HepG2 (cell line): ENCODE data around the gene MPHOSPH8. TPM values are rescaled to one million over a fixed set of nuclear protein-coding genes. Genes with fewer than 3 reads are reported as not detected.

ENCODE experiments used
- ATAC-seq: fragments of 200-7000 bp; cut with Tn5 transposase; 3 replicates; pipeline ENCODE4 v1.9.1; 2020; ENCODE audit warnings: mild to moderate bottlenecking, moderate library complexity
- BruUV-seq: library from RNA; stranded (reverse); fragments of 400-500 nt; replicated peaks from 2 replicates; lab custom pipeline; 2021; lab: Mats Ljungman, UMichigan
- CTCF ChIA-PET: fragments of 300-600 bp; formaldehyde crosslinking; extraction: SDS; loops from one replicate; lab custom pipeline; 2021; ENCODE audit warnings: low total read pairs, inconsistent platforms, low intra/inter-chr PET ratio; lab: Yijun Ruan, JAX
- POLR2A ChIA-PET: fragments of 350-600 bp; sonication (Branson Sonifier 250); formaldehyde crosslinking; loops from one replicate; lab custom pipeline; 2020; ENCODE audit warnings: antibody characterized with exemption, inconsistent platforms; lab: Yijun Ruan, JAX
- DNase-seq: peaks from one replicate; pipeline ENCODE4 v3.0.0-alpha.2; 2015; ENCODE audit warnings: low spot score
- FAIRE-seq: peaks from 3 replicates; lab custom pipeline; 2011; peaks lifted over from hg19 to GRCh38; lab: Jason Lieb, UNC
- H2AFZ ChIP-seq: one replicate; pipeline ENCODE4 v1.6.1; 2011; ENCODE audit warnings: low read length, inconsistent platforms
- H3K27ac ChIP-seq: fragments of 300-600 bp; 3 replicates; pipeline ENCODE4 v1.8.0; 2011; ENCODE audit warnings: mixed run types, mild to moderate bottlenecking, mixed read lengths, low read length, inconsistent platforms; ENCODE audit not compliant: insufficient read depth; ENCODE audit errors: extremely low read length
- H3K27me3 ChIP-seq, 2 experiments: fragments of 200-600 bp in 1 of 2; 2 replicates in 1 of 2; 3 replicates in 1 of 2; pipeline versions ENCODE4 v1.6.0 to v1.8.0; 2011; ENCODE audit warnings: low read length in 2 of 2, mild to moderate bottlenecking in 2 of 2, moderate library complexity in 2 of 2, inconsistent platforms in 1 of 2; ENCODE audit not compliant: insufficient read depth in 2 of 2, control insufficient read depth in 1 of 2
- H3K36me3 ChIP-seq, 2 experiments: fragments of 200-600 bp in 1 of 2; replicated peaks in 1 of 2; 2 replicates in 1 of 2; 3 replicates in 1 of 2; pipeline versions ENCODE4 v1.5.1 to v1.8.0; 2011; ENCODE audit warnings: low read length in 2 of 2, inconsistent platforms in 1 of 2; ENCODE audit not compliant: insufficient read depth in 2 of 2, control insufficient read depth in 1 of 2
- H3K4me1 ChIP-seq: 2 replicates; pipeline ENCODE4 v1.5.1; 2012; ENCODE audit warnings: low read length, inconsistent platforms; ENCODE audit not compliant: insufficient read depth
- H3K4me2 ChIP-seq: 2 replicates; pipeline ENCODE4 v1.6.0; 2011; ENCODE audit warnings: low read depth, low read length, inconsistent platforms
- H3K4me3 ChIP-seq, 3 experiments: fragments of 200-600 bp in 1 of 3; sonication (generic), shearing (Covaris generic) in 1 of 3; replicated peaks in 1 of 3; 2 replicates each; pipeline ENCODE4 v1.5.1; 2011 to 2016; ENCODE audit warnings: low read length in 3 of 3, inconsistent platforms in 2 of 3, low read depth in 2 of 3, mild to moderate bottlenecking in 2 of 3, control low read depth in 1 of 3, mixed read lengths in 1 of 3; ENCODE audit not compliant: insufficient read depth in 1 of 3
- H3K79me2 ChIP-seq: one replicate; pipeline ENCODE4 v1.6.1; 2011; ENCODE audit warnings: low read length, inconsistent platforms; ENCODE audit not compliant: insufficient read depth
- H3K9ac ChIP-seq: 2 replicates; pipeline ENCODE4 v1.6.0; 2011; ENCODE audit warnings: mild to moderate bottlenecking, low read depth, low read length, inconsistent platforms; ENCODE audit not compliant: insufficient read depth
- H3K9me3 ChIP-seq: 2 replicates; pipeline ENCODE4 v1.5.1; 2012; ENCODE audit warnings: mild to moderate bottlenecking, low read length
- H4K20me1 ChIP-seq: 2 replicates; pipeline ENCODE4 v1.6.0; 2011; ENCODE audit warnings: inconsistent platforms, mild to moderate bottlenecking, low read length, moderate library complexity; ENCODE audit not compliant: insufficient read depth
- ARHGAP35 ChIP-seq: sonication (generic); formaldehyde crosslinking; IDR thresholded peaks from 2 replicates; pipeline ENCODE4 v1.9.0; 2022; ENCODE audit warnings: mild to moderate bottlenecking, inconsistent platforms, moderate library complexity, missing genetic modification reagents, borderline replicate concordance
- ATM ChIP-seq: fragments of 450-650 bp; IDR thresholded peaks from 2 replicates; pipeline ENCODE4 v1.7.1; 2017; ENCODE audit warnings: mild to moderate bottlenecking, borderline replicate concordance
- FOXA3 ChIP-seq: IDR thresholded peaks from 2 replicates; pipeline ENCODE4 v1.6.1; 2016; ENCODE audit warnings: missing genetic modification reagents, missing compliant biosample characterization
- HDAC1 ChIP-seq: sonication (generic); formaldehyde crosslinking; IDR thresholded peaks from 2 replicates; pipeline ENCODE4 v1.5.1; 2020; ENCODE audit warnings: mild to moderate bottlenecking, missing genetic modification reagents
- MAFK ChIP-seq, 2 experiments: IDR thresholded peaks in 1 of 2; conservative IDR thresholded peaks in 1 of 2; 2 replicates each; pipeline ENCODE4 v1.6.1; 2011; ENCODE audit warnings: improper control_type of control experiment in 2 of 2, low read length in 2 of 2
- NR2C2 ChIP-seq: sonication (generic); formaldehyde crosslinking; IDR thresholded peaks from 2 replicates; pipeline ENCODE4 v1.4.0; 2020; ENCODE audit warnings: missing genetic modification reagents, mild to moderate bottlenecking, moderate library complexity, borderline replicate concordance
- NR2F2 ChIP-seq: IDR thresholded peaks from 2 replicates; pipeline ENCODE4 v1.6.1; 2012; ENCODE audit warnings: low read depth, inconsistent platforms, borderline replicate concordance
- NR2F6 ChIP-seq, 2 experiments: IDR thresholded peaks; 2 replicates each; pipeline ENCODE4 v1.6.1; 2016; ENCODE audit warnings: antibody characterized with exemption in 1 of 2, mild to moderate bottlenecking in 1 of 2
- PHF5A ChIP-seq: IDR thresholded peaks from one replicate; pipeline ENCODE4 v1.6.1; 2018; ENCODE audit warnings: low read depth, missing genetic modification reagents; ENCODE audit not compliant: unreplicated experiment
- RBM39 ChIP-seq: fragments of 200-400 bp; formaldehyde crosslinking; IDR thresholded peaks from one replicate; pipeline ENCODE4 v1.6.1; 2018; ENCODE audit warnings: antibody characterized with exemption, mild to moderate bottlenecking, low read depth, low read length; ENCODE audit not compliant: poor library complexity, severe bottlenecking
- TBX3 ChIP-seq: fragments of 450-650 bp; IDR thresholded peaks from 2 replicates; pipeline ENCODE4 v1.6.1; 2017; ENCODE audit warnings: antibody characterized with exemption, mild to moderate bottlenecking, inconsistent platforms, borderline replicate concordance
- ZBTB14 ChIP-seq: sonication (generic); formaldehyde crosslinking; IDR thresholded peaks from 2 replicates; pipeline ENCODE4 v1.4.0; 2020; ENCODE audit warnings: missing genetic modification reagents
- ZFP1 ChIP-seq: IDR thresholded peaks from 2 replicates; pipeline ENCODE4 v1.6.1; 2016
- ZFP37 ChIP-seq: sonication (generic); formaldehyde crosslinking; IDR thresholded peaks from 2 replicates; pipeline ENCODE4 v1.4.0; 2020; ENCODE audit warnings: missing genetic modification reagents, borderline replicate concordance
- ZFP82 ChIP-seq: sonication (generic); formaldehyde crosslinking; IDR thresholded peaks from 2 replicates; pipeline ENCODE4 v1.5.1; 2020; ENCODE audit warnings: mild to moderate bottlenecking, missing genetic modification reagents, borderline replicate concordance
- ZMYM2 ChIP-seq: sonication (generic); formaldehyde crosslinking; IDR thresholded peaks from 2 replicates; pipeline ENCODE4 v1.8.0; 2022; ENCODE audit warnings: mild to moderate bottlenecking, missing genetic modification reagents
- ZNF138 ChIP-seq: sonication (generic); formaldehyde crosslinking; IDR thresholded peaks from 2 replicates; pipeline ENCODE4 v1.5.0; 2020; ENCODE audit warnings: mild to moderate bottlenecking, low read depth, missing genetic modification reagents
- ZNF280B ChIP-seq: sonication (generic); formaldehyde crosslinking; IDR thresholded peaks from 2 replicates; pipeline ENCODE4 v1.5.0; 2020; ENCODE audit warnings: missing genetic modification reagents, mild to moderate bottlenecking, borderline replicate concordance
- WGBS: methylation state at CpG from one replicate; pipeline ENCODE4 v1.1.6; 2017; ENCODE audit warnings: low lambda C conversion rate; 5-methylcytosine and 5-hydroxymethylcytosine counted together
- in situ Hi-C: cut with HindIII; loops from 2 replicates; pipeline ENCODE4 v1.10.0; 2017; ENCODE audit warnings: low pct_unique_long_range_greater_than_20kb; ENCODE audit not compliant: extremely low pct_ligation_motif_present
- intact Hi-C: fragments of 100-400 bp; cut with micrococcal nuclease; formaldehyde crosslinking; loops from one replicate; pipeline ENCODE4 v1.10.0; 2022; ENCODE audit not compliant: unreplicated experiment
- polyA plus RNA-seq, 8 experiments: library from polyadenylated mRNA; depleted of rRNA in 3 of 8; stranded (reverse) in 7 of 8; unstranded in 1 of 8; fragments of >200 nt; fragmentation: Illumina TruSeq in 4 of 8; extraction: Trizol in 4 of 8; gene quantifications; 2 replicates each; pipeline versions ENCODE4 v1.2.1 to v1.2.3, GENCODE V29; 2011 to 2016; ENCODE audit warnings: low read depth in 4 of 8, missing spikeins in 1 of 8, mixed read lengths in 1 of 8; ENCODE audit not compliant: insufficient read depth in 1 of 8
- total RNA-seq, 5 experiments: library from RNA; depleted of rRNA; stranded (reverse); fragments of >200 nt; fragmentation: Illumina TruSeq; extraction: Trizol; gene quantifications; 2 replicates each; pipeline ENCODE4 v1.2.3, GENCODE V29; 2016; ENCODE audit warnings: low read depth in 1 of 5
- TF ChIP-seq, protein P1 (sequence below): sonication (generic); formaldehyde crosslinking; IDR thresholded peaks from 2 replicates; pipeline ENCODE4 v1.9.0; 2021; ENCODE audit warnings: missing genetic modification reagents, borderline replicate concordance

MPHOSPH8 gene
- total and polyA plus RNA-seq, 2 of the 13 experiments (the other 11 are each of a cell fraction or from before 2014, with no cell fraction given): 17.3 to 20.9 TPM

GRCh38 chr13:19604306-19604705 is 29.2 kb upstream of the MPHOSPH8 start:
- DNase-seq (peak; percentile 86), ATAC-seq (peak; percentile 9; the same call in 2 of the 3 replicates), FAIRE-seq (peak; percentile 43)
- H3K36me3 ChIP-seq: peaks cover 14 to 31% of the 10 kb centered on the region in 2 experiments
- peaks cover 14% of the 10 kb centered on the region for H3K9me3 ChIP-seq
- intact Hi-C loops (no loop called here), in situ Hi-C loops (no loop called here)
- H3K4me1 ChIP-seq: peaks cover 42% of the 10 kb centered on the region
- no peak overlapping the region for H3K4me3 ChIP-seq
- H2AFZ ChIP-seq: no peak overlapping the region
- H3K9ac ChIP-seq: no peak overlapping the region
- peak overlapping the region; percentile 45 for H3K27ac ChIP-seq
- CTCF ChIA-PET: no interaction called here
- H3K79me2 ChIP-seq: peaks cover 75% of the 10 kb centered on the region
- H3K27me3 ChIP-seq: no peaks in the 10 kb centered on the region
- no peaks in the 10 kb centered on the region; the same call in 1 of the 2 replicates for H4K20me1 ChIP-seq
- H3K4me2 ChIP-seq: 0 out of 2 replicates have a peak overlapping the region, but pooled peaks have one; percentile 63
- POLR2A ChIA-PET: no interaction called here
- whole genome bisulfite sequencing: 54% methylated on average over 6 of the region's 6 CpGs
- no TSS peak for BruUV-seq
- 0 out of 2 replicates have a peak, but pooled peaks have one; percentile 30 for TF ChIP-seq NR2F2
- TF ChIP-seq RBM39: no peak
- TF ChIP-seq ZNF280B: peak; percentile 88
- TF ChIP-seq ZBTB14: no peak
- no peak for TF ChIP-seq ATM
- TF ChIP-seq HDAC1 (CRISPR knock-in tag): no peak
- peak; percentile 30; the same call in 1 of the 2 replicates for TF ChIP-seq TBX3
- TF ChIP-seq FOXA3 (CRISPR knock-in tag): peak; percentile 73
- TF ChIP-seq, protein P1, sequence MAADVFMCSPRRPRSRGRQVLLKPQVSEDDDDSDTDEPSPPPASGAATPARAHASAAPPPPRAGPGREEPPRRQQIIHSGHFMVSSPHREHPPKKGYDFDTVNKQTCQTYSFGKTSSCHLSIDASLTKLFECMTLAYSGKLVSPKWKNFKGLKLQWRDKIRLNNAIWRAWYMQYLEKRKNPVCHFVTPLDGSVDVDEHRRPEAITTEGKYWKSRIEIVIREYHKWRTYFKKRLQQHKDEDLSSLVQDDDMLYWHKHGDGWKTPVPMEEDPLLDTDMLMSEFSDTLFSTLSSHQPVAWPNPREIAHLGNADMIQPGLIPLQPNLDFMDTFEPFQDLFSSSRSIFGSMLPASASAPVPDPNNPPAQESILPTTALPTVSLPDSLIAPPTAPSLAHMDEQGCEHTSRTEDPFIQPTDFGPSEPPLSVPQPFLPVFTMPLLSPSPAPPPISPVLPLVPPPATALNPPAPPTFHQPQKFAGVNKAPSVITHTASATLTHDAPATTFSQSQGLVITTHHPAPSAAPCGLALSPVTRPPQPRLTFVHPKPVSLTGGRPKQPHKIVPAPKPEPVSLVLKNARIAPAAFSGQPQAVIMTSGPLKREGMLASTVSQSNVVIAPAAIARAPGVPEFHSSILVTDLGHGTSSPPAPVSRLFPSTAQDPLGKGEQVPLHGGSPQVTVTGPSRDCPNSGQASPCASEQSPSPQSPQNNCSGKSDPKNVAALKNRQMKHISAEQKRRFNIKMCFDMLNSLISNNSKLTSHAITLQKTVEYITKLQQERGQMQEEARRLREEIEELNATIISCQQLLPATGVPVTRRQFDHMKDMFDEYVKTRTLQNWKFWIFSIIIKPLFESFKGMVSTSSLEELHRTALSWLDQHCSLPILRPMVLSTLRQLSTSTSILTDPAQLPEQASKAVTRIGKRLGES: no peak
- TF ChIP-seq ARHGAP35 (CRISPR knock-in tag): no peak
- no peak for TF ChIP-seq ZFP1 (CRISPR knock-in tag)
- TF ChIP-seq ZFP82 (CRISPR knock-in tag): no peak
- no peak for TF ChIP-seq ZFP37 (CRISPR knock-in tag)
- TF ChIP-seq ZMYM2 (CRISPR knock-in tag): peak; percentile 89; the same call in 1 of the 2 replicates
- TF ChIP-seq ZNF138 (CRISPR knock-in tag): no peak
- peak; percentile 47; the same call in 1 of the 2 replicates for TF ChIP-seq NR2C2 (CRISPR knock-in tag)
- peak in 1 of 2 experiments; percentile 52; a peak in 1 of 4 replicates for TF ChIP-seq MAFK (conservative IDR thresholded peaks at IDR 0.05 in 1 of 2, IDR thresholded peaks at IDR 0.05 in 1 of 2; ENCODE audit: low read length in 2 of 2)
- TF ChIP-seq PHF5A (CRISPR knock-in tag): no peak
- peak; percentile 76 for TF ChIP-seq NR2F6 (IDR thresholded peaks at IDR 0.05)
- TF ChIP-seq NR2F6 (CRISPR knock-in tag; IDR thresholded peaks at IDR 0.05): peak; percentile 79
